ENCODE data around the gene ERF. TPM values are rescaled to one million over a fixed set of nuclear protein-coding genes. Genes with fewer than 3 reads are reported as not detected.
A peak's percentile ranks its signal among the peaks of the same experiment; 100 is the strongest.

Gene ERF
- total and polyA plus RNA-seq, 2 experiments from 2014 or later, result 24.7 to 29.6 TPM

DNA sequence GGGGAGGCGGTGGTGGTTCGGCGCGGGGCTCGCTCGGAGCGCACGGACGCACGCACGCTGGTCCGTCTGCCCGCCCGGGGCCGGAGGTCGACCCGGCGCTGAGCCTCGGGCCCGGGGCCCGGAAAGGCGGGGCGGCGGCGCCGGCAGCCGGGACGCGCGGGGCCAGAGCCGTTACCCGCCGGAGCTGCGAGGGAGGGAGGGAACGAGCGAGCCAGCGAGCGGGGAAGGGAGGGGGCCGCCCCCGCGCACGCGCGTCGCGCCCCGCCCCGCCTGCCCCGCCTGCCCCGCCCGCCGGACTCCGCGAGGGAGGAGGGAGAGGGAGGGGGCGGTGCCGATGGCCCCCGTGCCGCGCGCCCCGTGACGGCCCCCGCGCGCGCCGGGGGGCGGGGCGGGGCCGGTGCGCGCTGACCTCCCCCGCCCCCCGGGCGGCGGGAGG lies 29.2 kb upstream of the ERF start:
- no peaks in the 10 kb centered on the region for H3K36me3 ChIP-seq (ENCODE audit: low read depth)
- no peaks in the 10 kb centered on the region for H3K27me3 ChIP-seq (replicated peaks; ENCODE audit: insufficient read depth)
- peaks cover 39% of the 10 kb centered on the region for H3K4me1 ChIP-seq (ENCODE audit: insufficient read depth)
- peak overlapping the region; percentile 56 for H3K9ac ChIP-seq
- H3K9me2 ChIP-seq (ENCODE audit: insufficient read depth), result no peaks in the 10 kb centered on the region
- DNase-seq, result peak; percentile 90
- H2AFZ ChIP-seq, result no peak overlapping the region
- H3F3A ChIP-seq (ENCODE audit: insufficient read depth), result peaks cover 15% of the 10 kb centered on the region
- H3K9me3 ChIP-seq (ENCODE audit: low read depth), result no peaks in the 10 kb centered on the region
- peaks cover 53% of the 10 kb centered on the region for H3K79me2 ChIP-seq (ENCODE audit: insufficient read depth)
- H3K4me2 ChIP-seq (ENCODE audit: unreplicated experiment), result no peak overlapping the region
- in situ Hi-C loops (cut with MboI), result no loop called here
- no peak for TF ChIP-seq EZH2phosphoT487 (IDR thresholded peaks at IDR 0.05; ENCODE audit: insufficient read depth, low read depth)
- TF ChIP-seq EZH2 (IDR thresholded peaks at IDR 0.05; ENCODE audit: insufficient read depth, poor library complexity, severe bottlenecking), result no peak
- H4K20me1 ChIP-seq (ENCODE audit: insufficient read depth), result no peaks in the 10 kb centered on the region
- H3K27ac ChIP-seq, result peak overlapping the region; percentile 35; the same call in 1 of the 2 replicates
- WGBS, 2 experiments (ENCODE audit: low coverage in 1 of 2, low lambda C conversion rate in 2 of 2, missing lambda C conversion rate in 2 of 2), result 0% methylated on average over 17 of the region's 76 CpGs; no CpG with 5 or more reads in 1 of the 2 experiments
- H3K4me3 ChIP-seq, result peak overlapping the region; percentile 55

DNA sequence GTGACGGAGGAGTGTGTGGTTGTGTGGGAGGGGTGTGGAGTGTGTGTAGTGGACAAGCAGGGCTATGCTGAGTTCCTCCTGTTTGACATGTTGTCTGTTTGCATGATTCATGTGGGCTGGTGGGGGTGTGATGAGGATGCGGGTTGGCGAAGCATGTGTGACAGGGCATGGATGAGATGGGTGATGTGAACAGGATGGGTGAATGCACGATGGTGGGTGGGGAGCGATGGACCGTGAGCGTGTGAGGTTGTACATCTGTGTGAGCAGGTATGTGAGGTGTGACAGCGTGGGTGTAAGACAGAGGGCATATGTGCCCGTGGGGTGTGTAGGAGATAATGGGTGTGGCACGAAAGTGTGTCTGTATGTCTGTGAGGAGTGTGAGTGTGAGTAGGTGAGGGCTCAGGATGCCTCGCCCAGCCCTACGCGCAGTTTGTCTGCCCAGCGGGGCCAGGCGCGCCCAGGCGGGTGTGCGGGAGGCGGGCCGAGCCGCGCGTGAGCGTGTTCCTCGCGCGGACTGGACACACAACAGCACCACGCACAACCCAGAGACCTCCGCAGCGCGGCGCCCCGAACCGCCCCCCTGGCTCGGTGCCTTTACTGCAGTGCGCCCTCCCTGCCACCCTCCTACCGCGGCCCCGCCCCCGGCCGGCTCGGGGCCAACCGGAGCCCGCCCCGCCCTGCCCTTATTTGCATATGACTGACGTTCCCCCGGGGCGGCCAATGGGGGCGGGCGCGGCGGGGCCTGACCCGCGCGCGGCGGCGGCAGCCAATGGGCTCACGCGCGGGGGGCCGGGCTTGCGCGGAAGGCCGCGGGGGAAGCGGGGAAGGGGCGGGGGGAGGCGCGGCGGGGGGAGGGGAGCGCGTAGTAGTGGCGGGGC lies 28.5 kb upstream of the ERF start:
- no peaks in the 10 kb centered on the region for H3K9me2 ChIP-seq (ENCODE audit: insufficient read depth)
- DNase-seq, result peak; percentile 98
- peaks cover 46% of the 10 kb centered on the region for H3K4me1 ChIP-seq (ENCODE audit: insufficient read depth)
- H4K20me1 ChIP-seq (ENCODE audit: insufficient read depth), result no peaks in the 10 kb centered on the region
- peak overlapping the region; percentile 66 for H3K4me3 ChIP-seq
- no peaks in the 10 kb centered on the region for H3K9me3 ChIP-seq (ENCODE audit: low read depth)
- H3F3A ChIP-seq (ENCODE audit: insufficient read depth), result peaks cover 16% of the 10 kb centered on the region
- peaks cover 60% of the 10 kb centered on the region for H3K79me2 ChIP-seq (ENCODE audit: insufficient read depth)
- in situ Hi-C loops (cut with MboI), result no loop called here
- 3 to 4% methylated on average over 24 to 62 of the region's 74 CpGs for WGBS, 2 experiments (ENCODE audit: low coverage in 1 of 2, low lambda C conversion rate in 2 of 2, missing lambda C conversion rate in 2 of 2)
- H3K4me2 ChIP-seq (ENCODE audit: unreplicated experiment), result peak overlapping the region; percentile 69
- H3K27ac ChIP-seq, result peak overlapping the region; percentile 87
- H3K27me3 ChIP-seq (replicated peaks; ENCODE audit: insufficient read depth), result no peaks in the 10 kb centered on the region
- no peak overlapping the region for H2AFZ ChIP-seq
- no peaks in the 10 kb centered on the region for H3K36me3 ChIP-seq (ENCODE audit: low read depth)
- H3K9ac ChIP-seq, result peak overlapping the region; percentile 75
- TF ChIP-seq EZH2phosphoT487 (IDR thresholded peaks at IDR 0.05; ENCODE audit: insufficient read depth, low read depth) (no peak), EZH2 (IDR thresholded peaks at IDR 0.05; ENCODE audit: insufficient read depth, poor library complexity, severe bottlenecking) (no peak)

GRCh38 chr19:42282819-42283187 lies 27.9 kb upstream of the ERF start:
- H3K27ac ChIP-seq, result peak overlapping the region; percentile 87
- peak overlapping the region; percentile 69 for H3K4me2 ChIP-seq (ENCODE audit: unreplicated experiment)
- H3K79me2 ChIP-seq (ENCODE audit: insufficient read depth), result peaks cover 60% of the 10 kb centered on the region
- peak overlapping the region; percentile 66 for H3K4me3 ChIP-seq
- DNase-seq, result no peak
- H3K36me3 ChIP-seq (ENCODE audit: low read depth), result no peaks in the 10 kb centered on the region
- H3K9me3 ChIP-seq (ENCODE audit: low read depth), result no peaks in the 10 kb centered on the region
- TF ChIP-seq EZH2 (IDR thresholded peaks at IDR 0.05; ENCODE audit: insufficient read depth, poor library complexity, severe bottlenecking) (no peak), EZH2phosphoT487 (IDR thresholded peaks at IDR 0.05; ENCODE audit: insufficient read depth, low read depth) (no peak)
- peaks cover 52% of the 10 kb centered on the region for H3K4me1 ChIP-seq (ENCODE audit: insufficient read depth)
- no peaks in the 10 kb centered on the region for H4K20me1 ChIP-seq (ENCODE audit: insufficient read depth)
- H3K27me3 ChIP-seq (replicated peaks; ENCODE audit: insufficient read depth), result no peaks in the 10 kb centered on the region
- H3F3A ChIP-seq (ENCODE audit: insufficient read depth), result peaks cover 17% of the 10 kb centered on the region
- in situ Hi-C loops (cut with MboI), result no loop called here
- 34 to 38% methylated on average over 4 of the region's 4 CpGs for WGBS, 2 experiments (ENCODE audit: low coverage in 1 of 2, low lambda C conversion rate in 2 of 2, missing lambda C conversion rate in 2 of 2)
- no peak overlapping the region for H2AFZ ChIP-seq
- H3K9ac ChIP-seq, result peak overlapping the region; percentile 75
- no peaks in the 10 kb centered on the region for H3K9me2 ChIP-seq (ENCODE audit: insufficient read depth)

DNA sequence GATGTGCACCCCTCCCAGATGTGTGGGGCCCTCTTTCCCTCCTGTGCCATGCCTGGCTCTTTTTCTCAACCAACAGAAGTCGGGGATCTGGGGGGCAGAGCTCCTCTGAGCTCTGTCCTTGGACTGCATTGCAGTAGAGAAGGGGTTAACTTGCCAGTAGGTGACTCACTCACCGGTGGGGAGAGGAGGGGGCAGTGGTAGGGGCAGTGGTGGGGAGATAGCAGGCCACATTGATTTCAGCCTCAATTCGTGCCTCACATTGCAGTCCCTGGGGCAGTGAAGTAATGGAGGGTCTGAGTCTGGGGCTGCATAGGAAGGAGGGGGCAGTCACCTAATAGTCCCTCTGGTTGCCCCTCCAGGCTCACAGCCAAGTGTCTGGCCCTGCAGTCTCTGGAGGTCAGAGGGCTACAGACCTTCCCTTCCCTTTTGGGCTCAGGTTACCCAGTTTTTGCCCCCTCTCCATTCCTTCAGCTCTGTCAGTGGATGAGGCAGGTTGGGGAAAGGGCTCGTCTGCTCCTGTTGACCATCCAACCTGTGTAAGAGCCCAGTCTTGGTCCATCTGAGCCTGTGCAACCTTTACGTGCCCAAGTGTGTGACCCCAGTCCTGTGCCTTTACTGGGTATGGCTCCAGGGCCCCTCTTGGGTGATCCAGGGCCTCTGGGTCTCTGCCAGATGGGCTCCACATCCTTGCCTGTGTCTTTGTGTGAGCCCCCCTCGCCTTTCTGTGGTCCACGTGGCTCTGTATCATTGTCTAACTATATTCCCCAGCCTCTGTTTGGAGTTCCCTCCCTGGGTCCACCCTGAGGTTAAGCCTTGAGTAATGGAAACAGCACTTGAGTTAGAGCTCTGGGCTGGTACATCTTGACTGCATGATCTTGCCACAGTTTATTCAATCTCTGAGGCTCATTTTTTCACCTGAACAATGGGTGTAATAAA lies 27.2 kb upstream of the ERF start:
- H3K36me3 ChIP-seq (ENCODE audit: low read depth), result no peaks in the 10 kb centered on the region
- peak overlapping the region; percentile 43 for H3K4me3 ChIP-seq
- WGBS, 2 experiments (ENCODE audit: low coverage in 1 of 2, low lambda C conversion rate in 2 of 2, missing lambda C conversion rate in 2 of 2), result 19% methylated on average over 7 of the region's 7 CpGs
- H3K4me2 ChIP-seq (ENCODE audit: unreplicated experiment), result peak overlapping the region; percentile 55
- TF ChIP-seq EZH2phosphoT487 (IDR thresholded peaks at IDR 0.05; ENCODE audit: insufficient read depth, low read depth) (no peak), EZH2 (IDR thresholded peaks at IDR 0.05; ENCODE audit: insufficient read depth, poor library complexity, severe bottlenecking) (no peak)
- no peak overlapping the region for H2AFZ ChIP-seq
- in situ Hi-C loops (cut with MboI), result no loop called here
- H3F3A ChIP-seq (ENCODE audit: insufficient read depth), result peaks cover 24% of the 10 kb centered on the region
- peak; percentile 74 for DNase-seq
- H3K9me2 ChIP-seq (ENCODE audit: insufficient read depth), result no peaks in the 10 kb centered on the region
- no peaks in the 10 kb centered on the region for H4K20me1 ChIP-seq (ENCODE audit: insufficient read depth)
- peak overlapping the region; percentile 80 for H3K9ac ChIP-seq
- peaks cover 62% of the 10 kb centered on the region for H3K79me2 ChIP-seq (ENCODE audit: insufficient read depth)
- peaks cover 59% of the 10 kb centered on the region for H3K4me1 ChIP-seq (ENCODE audit: insufficient read depth)
- peak overlapping the region; percentile 87 for H3K27ac ChIP-seq
- H3K27me3 ChIP-seq (replicated peaks; ENCODE audit: insufficient read depth), result no peaks in the 10 kb centered on the region
- H3K9me3 ChIP-seq (ENCODE audit: low read depth), result no peaks in the 10 kb centered on the region

Measured in GM23248 (cell line).